Endothelial cell of umbilical vein (primary cell): ENCODE measurements around the gene NDUFS8. TPM values are rescaled to one million over a fixed set of nuclear protein-coding genes. Genes with fewer than 3 reads are reported as not detected.

Experiments used
- BruUV-seq: library from RNA; stranded (reverse); fragments of 400-500 nt; replicated peaks from 2 replicates; lab custom pipeline; 2021; lab: Mats Ljungman, UMichigan
- CTCF ChIA-PET: fragments of 300-600, 350-600 bp; sonication (Branson Sonifier 250); formaldehyde crosslinking; loops from one replicate; lab custom pipeline; 2021; ENCODE audit warnings: antibody characterized with exemption, inconsistent platforms; lab: Charles Lee
- POLR2A ChIA-PET: fragments of 300-600, 350-600 bp; sonication (Branson Sonifier 250); formaldehyde crosslinking; loops from one replicate; lab custom pipeline; 2021; ENCODE audit warnings: antibody characterized with exemption, inconsistent platforms; lab: Charles Lee
- DNase-seq: peaks from one replicate; pipeline ENCODE4 v3.0.0-alpha.2; 2011; ENCODE audit warnings: low read depth, low spot score
- FAIRE-seq: peaks from 2 replicates; lab custom pipeline; 2011; peaks lifted over from hg19 to GRCh38; lab: Jason Lieb, UNC
- H2AFZ ChIP-seq: 2 replicates; pipeline ENCODE4 v1.6.0; 2012; ENCODE audit warnings: low read depth, low read length, control low read depth, inconsistent platforms
- H3K27ac ChIP-seq: 2 replicates; pipeline ENCODE4 v1.5.1; 2011; ENCODE audit warnings: low read depth, mild to moderate bottlenecking, control low read depth, low read length, moderate library complexity; ENCODE audit not compliant: insufficient read depth
- H3K27me3 ChIP-seq, 2 experiments: 2 replicates each; pipeline versions ENCODE4 v1.6.0 to v1.6.1; 2011; ENCODE audit warnings: low read length in 2 of 2, mixed read lengths in 1 of 2; ENCODE audit not compliant: control insufficient read depth in 2 of 2, insufficient read depth in 2 of 2
- H3K36me3 ChIP-seq, 2 experiments: 2 replicates in 1 of 2; 3 replicates in 1 of 2; pipeline ENCODE4 v1.5.1; 2011; ENCODE audit warnings: low read length in 2 of 2, mild to moderate bottlenecking in 1 of 2, moderate library complexity in 1 of 2; ENCODE audit not compliant: control insufficient read depth in 2 of 2, insufficient read depth in 2 of 2; ENCODE audit errors: extremely low read depth in 1 of 2
- H3K4me1 ChIP-seq: 3 replicates; pipeline ENCODE4 v1.5.1; 2011; ENCODE audit warnings: mild to moderate bottlenecking, low read length; ENCODE audit not compliant: control insufficient read depth, insufficient read depth; ENCODE audit errors: extremely low read depth
- H3K4me2 ChIP-seq: 2 replicates; pipeline ENCODE4 v1.6.1; 2011; ENCODE audit warnings: low read length, control low read depth, mixed read lengths; ENCODE audit not compliant: insufficient read depth
- H3K4me3 ChIP-seq, 3 experiments: fragments of 200-600 bp in 1 of 3; sonication (generic), shearing (Covaris generic) in 1 of 3; replicated peaks in 1 of 3; 2 replicates each; pipeline ENCODE4 v1.5.1; 2011 to 2016; ENCODE audit warnings: control low read depth in 3 of 3, low read length in 3 of 3, mild to moderate bottlenecking in 2 of 3, inconsistent platforms in 1 of 3, low read depth in 1 of 3, moderate library complexity in 1 of 3; ENCODE audit not compliant: insufficient read depth in 1 of 3
- H3K79me2 ChIP-seq: 2 replicates; pipeline ENCODE4 v1.6.0; 2012; ENCODE audit warnings: low read length, inconsistent platforms; ENCODE audit not compliant: control insufficient read depth, insufficient read depth
- H3K9ac ChIP-seq: replicated peaks from 2 replicates; pipeline ENCODE3; 2011; ENCODE audit warnings: low read length, control low read depth; ENCODE audit not compliant: insufficient read depth; ENCODE audit errors: extremely low read depth
- H3K9me1 ChIP-seq: replicated peaks from 3 replicates; pipeline ENCODE4 v1.6.0; 2011; ENCODE audit warnings: mild to moderate bottlenecking, low read length; ENCODE audit not compliant: control insufficient read depth, insufficient read depth; ENCODE audit errors: extremely low read depth
- H3K9me3 ChIP-seq: replicated peaks from 2 replicates; pipeline ENCODE4 v1.5.1; 2012; ENCODE audit warnings: low read length, inconsistent platforms; ENCODE audit not compliant: control insufficient read depth, insufficient read depth
- H4K20me1 ChIP-seq: replicated peaks from 2 replicates; pipeline ENCODE3; 2011; ENCODE audit warnings: mild to moderate bottlenecking, low read length; ENCODE audit not compliant: control insufficient read depth, insufficient read depth; ENCODE audit errors: extremely low read depth
- CTCF ChIP-seq, 2 donors: IDR thresholded peaks; 1 replicate in 1 of 2; 2 replicates in 1 of 2; pipeline ENCODE4 v1.5.1; 2011; ENCODE audit warnings: low read length in 2 of 2, mild to moderate bottlenecking in 2 of 2, moderate library complexity in 2 of 2, control low read depth in 1 of 2, inconsistent platforms in 1 of 2, low read depth in 1 of 2; ENCODE audit not compliant: insufficient read depth in 1 of 2; ENCODE audit errors: extremely low read depth in 1 of 2
- EZH2 ChIP-seq: IDR thresholded peaks from 2 replicates; pipeline ENCODE4 v1.6.1; 2012; ENCODE audit warnings: borderline replicate concordance, low read depth, mild to moderate bottlenecking, moderate library complexity, low read length, inconsistent platforms; ENCODE audit not compliant: severe bottlenecking
- FOS ChIP-seq: IDR thresholded peaks from 2 replicates; pipeline ENCODE4 v1.6.1; 2011; ENCODE audit warnings: mild to moderate bottlenecking, low read length, moderate library complexity, borderline replicate concordance; ENCODE audit not compliant: insufficient read depth
- GATA2 ChIP-seq: IDR thresholded peaks from 2 replicates; pipeline ENCODE4 v1.7.0; 2011; ENCODE audit warnings: low read depth, mild to moderate bottlenecking, moderate library complexity, mixed read lengths, low read length; ENCODE audit not compliant: insufficient read length, insufficient read depth
- JUN ChIP-seq: IDR thresholded peaks from 2 replicates; pipeline ENCODE4 v1.6.1; 2011; ENCODE audit warnings: borderline replicate concordance, low read depth; ENCODE audit not compliant: insufficient read length, insufficient read depth
- MAX ChIP-seq: IDR thresholded peaks from 2 replicates; pipeline ENCODE4 v1.6.1; 2011; ENCODE audit not compliant: insufficient read depth, insufficient read length
- MYC ChIP-seq: IDR thresholded peaks from one replicate; pipeline ENCODE4 v1.6.1; 2011; ENCODE audit warnings: mild to moderate bottlenecking, low read depth, low read length
- POLR2A ChIP-seq: IDR thresholded peaks from 2 replicates; pipeline ENCODE4 v1.6.1; 2012; ENCODE audit warnings: low read depth, mild to moderate bottlenecking, control low read depth, low read length
- POLR2AphosphoS5 ChIP-seq: IDR thresholded peaks from 2 replicates; pipeline ENCODE4 v1.6.1; 2012; ENCODE audit warnings: low read depth, mild to moderate bottlenecking, control low read depth, low read length, moderate library complexity; ENCODE audit not compliant: insufficient read depth
- dilution Hi-C: fragments of 300-500 bp; cut with MboI; formaldehyde crosslinking; loops from one replicate; pipeline ENCODE4 v1.15.0; 2019; ENCODE audit warnings: low sequenced_read_pairs; ENCODE audit not compliant: extremely low pct_ligation_motif_present
- intact Hi-C: fragments of 100-400 bp; cut with micrococcal nuclease; formaldehyde crosslinking; loops from one replicate; pipeline ENCODE4 v1.10.0; 2022
- polyA plus RNA-seq, 4 experiments: library from polyadenylated mRNA; depleted of rRNA in 3 of 4; stranded (reverse) in 3 of 4; unstranded in 1 of 4; fragments of >200 nt; gene quantifications; 2 replicates each; pipeline versions ENCODE4 v1.2.1 to v1.2.3, GENCODE V29; 2011 to 2012; ENCODE audit warnings: missing spikeins in 1 of 4
- total RNA-seq: library from RNA; stranded (reverse); gene quantifications from 2 replicates; pipeline ENCODE4 v1.2.3, GENCODE V29; 2021

NDUFS8 gene
- total and polyA plus RNA-seq, 2 donors (not counting 3 experiments of a cell fraction or from before 2014, with no cell fraction given), result 166 to 170 TPM

- TF ChIP-seq POLR2A (no peak), POLR2AphosphoS5 (no peak), CTCF (IDR thresholded peaks at IDR 0.05; ENCODE audit: extremely low read depth in 1 of 2, insufficient read depth in 1 of 2, low read depth in 1 of 2, low read length in 2 of 2) (no peak), EZH2 (no peak), MAX (no peak), FOS (no peak), MYC (no peak), JUN (no peak), GATA2 (no peak)
- no peak overlapping the region for H3K4me2 ChIP-seq
- ChIA-PET CTCF (no interaction called here), POLR2A (no interaction called here)
- intact Hi-C loops (no loop called here), dilution Hi-C loops (no loop called here)
- no peaks in the 10 kb centered on the region for H3K9me1 ChIP-seq
- peaks cover 9% of the 10 kb centered on the region for H3K4me1 ChIP-seq
- no peak overlapping the region for H3K27ac ChIP-seq
- H4K20me1 ChIP-seq, result no peaks in the 10 kb centered on the region
- no TSS peak for BruUV-seq
- no peaks in the 10 kb centered on the region for H3K36me3 ChIP-seq
- FAIRE-seq (no peak), DNase-seq (no peak)
- H3K27me3 ChIP-seq, result no peaks in the 10 kb centered on the region
- no peak overlapping the region for H3K4me3 ChIP-seq
- H3K79me2 ChIP-seq, result peaks cover 8% of the 10 kb centered on the region
- no peak overlapping the region for H3K9ac ChIP-seq
- H3K9me3 ChIP-seq, result no peaks in the 10 kb centered on the region
- no peak overlapping the region for H2AFZ ChIP-seq
These were observed 3.9 kb upstream of the NDUFS8 start for GRCh38 chr11:68026391-68027105.
